DMS53 (cell line): ENCODE measurements around the gene MIPOL1.
"Not testable (repeated sequence)": the region's sequence is repeated elsewhere in the genome, so short reads cannot be mapped to it uniquely, and the experiment has no call there.

Source experiments
- DNase-seq: peaks from one replicate; lab custom pipeline; 2025; lab: John Stamatoyannopoulos, UW

MIPOL1 gene

GRCh38 chr14:37462426-37462825, 264.7 kb downstream of the MIPOL1 start:
- DNase-seq, result not testable (repeated sequence)

DNA sequence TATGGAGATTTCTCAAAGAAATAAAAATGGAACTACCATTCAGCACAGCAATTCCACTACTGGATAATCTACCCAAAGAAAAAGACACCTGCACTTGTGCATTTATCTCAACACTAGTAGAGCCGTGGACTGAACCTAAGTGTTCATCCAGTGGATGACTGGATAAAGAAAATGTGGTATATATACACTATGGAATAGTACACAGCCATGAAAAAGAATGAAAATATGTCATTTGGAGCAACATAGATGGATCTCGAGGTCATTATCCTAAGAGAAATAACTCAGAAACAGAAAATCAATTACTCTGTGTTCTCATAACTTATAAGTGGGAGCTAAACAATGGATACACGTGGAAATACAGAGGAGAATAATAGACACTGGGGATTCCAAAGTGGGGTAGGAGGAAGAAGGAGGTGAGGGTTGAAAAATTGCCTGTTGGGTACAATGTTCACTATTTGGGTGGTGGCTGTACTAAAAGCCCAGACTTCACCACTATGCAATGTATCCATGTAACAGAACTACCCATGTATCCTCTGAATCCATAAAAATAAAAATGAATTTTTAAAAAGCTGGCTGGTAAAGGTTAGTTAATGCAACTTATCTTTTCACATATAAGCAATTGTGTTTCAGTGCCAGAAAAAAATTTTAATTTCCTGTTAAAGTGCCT, 266.6 kb downstream of the MIPOL1 start:
- DNase-seq, result no peak

GRCh38 chr14:37466003-37466622, 268.4 kb downstream of the MIPOL1 start:
- DNase-seq, result no peak

DNA sequence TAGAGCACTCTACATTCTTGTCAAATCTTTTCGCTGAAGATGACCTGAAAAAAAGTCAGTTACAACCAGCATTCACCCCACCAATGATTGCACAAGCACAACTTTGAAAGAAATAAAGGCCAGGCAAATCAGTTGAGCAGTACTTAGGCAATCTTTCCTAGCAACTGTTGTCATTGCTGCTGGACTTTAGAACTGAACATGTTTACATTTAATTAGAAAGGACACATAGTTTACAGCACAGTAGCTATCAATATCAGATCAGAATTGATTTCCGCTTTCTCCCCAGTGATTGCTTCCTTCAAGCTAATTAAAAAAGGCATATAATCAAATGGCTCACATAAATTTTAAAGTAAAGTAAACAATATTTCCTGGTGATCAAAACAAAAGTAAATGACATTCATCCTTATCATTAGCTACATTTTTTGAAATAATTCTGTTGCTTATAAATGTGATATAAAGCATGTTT, 268.9 kb downstream of the MIPOL1 start:
- peak; percentile 10 for DNase-seq

DNA sequence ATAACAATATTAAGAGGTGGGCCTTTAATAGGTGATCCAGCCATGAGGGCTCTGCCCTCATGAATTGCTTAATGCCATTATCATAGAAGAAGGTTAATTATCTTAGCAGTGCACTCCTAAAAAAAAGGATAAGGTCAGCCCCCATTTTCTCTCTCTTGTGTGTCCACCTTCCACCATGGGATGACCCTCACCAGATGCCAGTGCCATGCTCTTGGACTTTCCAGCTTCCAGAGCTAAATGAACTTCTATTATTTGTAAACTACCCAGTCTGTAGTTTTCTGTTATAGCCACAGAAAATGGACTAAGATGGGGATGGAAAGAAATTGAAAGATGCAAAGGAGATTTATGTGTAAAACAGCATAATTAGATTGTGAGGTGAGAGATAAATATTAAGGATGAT, 271.9 kb downstream of the MIPOL1 start:
- no peak for DNase-seq

GRCh38 chr14:37470251-37470650, 272.5 kb downstream of the MIPOL1 start:
- no peak for DNase-seq

DNA sequence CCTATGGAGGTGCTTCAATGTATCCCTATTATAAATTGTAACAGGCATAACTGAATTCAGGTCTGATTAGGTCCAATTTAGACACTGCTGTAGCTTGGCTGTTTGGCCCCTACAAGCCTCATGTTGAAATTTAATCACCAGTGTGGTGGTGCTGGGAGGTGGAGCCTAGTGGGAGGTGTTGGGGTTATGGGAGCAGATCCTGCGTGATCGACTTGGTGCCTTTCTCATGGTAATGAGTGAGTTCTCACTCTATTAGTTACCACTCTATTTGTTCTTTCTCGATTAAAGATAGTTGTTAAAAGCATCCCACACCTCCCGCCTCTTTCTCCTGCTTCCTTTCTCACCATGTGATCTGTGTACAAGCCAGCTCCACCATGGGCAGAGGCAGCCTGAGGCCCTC, 275.2 kb downstream of the MIPOL1 start:
- DNase-seq, result no peak

GRCh38 chr14:37474191-37474590, 276.5 kb downstream of the MIPOL1 start:
- DNase-seq, result no peak

DNA sequence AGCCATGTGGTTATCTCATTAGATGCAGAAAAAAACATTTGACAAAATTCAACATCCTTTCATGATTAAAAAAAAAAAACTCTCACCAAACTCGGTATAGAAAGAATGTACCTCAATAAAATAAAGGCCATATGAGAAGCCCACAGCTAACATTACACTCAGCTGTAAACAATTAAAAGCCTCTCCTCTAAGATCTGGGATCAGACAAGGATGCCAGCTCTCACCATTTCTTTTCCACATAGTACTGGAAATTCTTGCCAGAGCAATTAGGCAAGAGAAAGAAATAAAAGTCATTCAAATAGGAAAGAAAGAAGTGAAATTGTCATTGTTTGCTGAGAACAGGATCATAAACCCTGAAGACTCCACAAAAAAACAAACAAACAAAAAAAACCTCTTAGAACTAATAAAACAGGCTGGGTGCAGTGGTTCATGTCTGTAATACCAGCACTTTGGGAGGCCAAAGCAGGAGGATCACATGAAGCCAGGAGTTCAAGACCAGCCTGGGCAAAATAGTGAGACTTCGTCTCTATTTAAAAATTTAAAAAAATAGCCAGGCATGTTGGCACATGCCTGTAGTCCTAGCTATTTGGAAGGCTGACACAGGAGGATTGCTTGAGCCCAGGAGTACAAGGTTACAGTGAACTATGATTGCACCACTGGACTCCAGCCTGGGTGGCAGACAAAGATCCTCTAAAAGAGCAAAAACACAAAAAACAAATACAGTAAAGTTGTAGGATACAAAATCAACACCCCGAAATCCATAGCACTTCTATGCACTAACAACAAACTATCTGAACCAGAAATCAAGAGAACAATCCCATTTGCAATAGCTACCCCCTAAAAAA, 282.9 kb downstream of the MIPOL1 start:
- DNase-seq, result no peak

- DNase-seq, result no peak
Observed at GRCh38 chr14:37482428-37482827, 284.7 kb downstream of the MIPOL1 start.

DNA sequence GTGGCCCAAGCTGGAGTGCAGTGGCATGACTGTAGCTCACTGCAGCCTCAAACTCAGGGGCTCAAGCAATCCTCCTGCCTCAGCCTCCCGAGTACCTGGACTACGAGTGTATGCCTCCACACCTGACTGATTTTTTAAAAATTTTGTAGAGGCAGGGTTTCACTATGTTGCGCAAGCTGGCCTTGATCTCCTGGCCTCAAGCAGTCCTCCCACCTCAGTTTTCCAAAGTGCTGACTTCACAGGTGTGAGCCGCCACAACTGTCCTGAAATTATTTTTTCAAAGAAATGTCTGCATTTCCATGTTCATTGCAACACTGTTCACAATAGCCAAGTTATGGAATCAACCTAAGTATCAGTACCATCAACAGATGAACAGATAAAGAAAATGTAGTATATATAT, 285.9 kb downstream of the MIPOL1 start:
- DNase-seq, result no peak

DNA sequence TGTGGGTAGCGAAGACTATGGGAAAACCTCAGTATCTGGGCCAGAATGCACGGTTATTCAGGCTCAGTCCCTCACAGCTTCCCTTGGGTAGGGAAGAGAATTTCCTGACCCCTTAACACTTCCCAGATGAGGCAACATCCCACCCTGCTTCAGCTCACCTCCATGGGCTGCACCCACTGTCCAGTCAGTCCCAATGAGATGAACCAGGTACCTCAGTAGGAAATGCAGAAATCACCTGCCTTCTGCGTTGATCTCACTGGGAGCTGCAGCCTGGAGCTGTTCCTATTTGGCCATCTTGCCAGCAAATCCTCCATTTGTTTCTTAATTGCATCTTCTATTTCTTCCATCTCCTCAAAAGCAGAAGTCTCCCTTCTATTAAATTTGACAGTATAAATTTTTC, 292.9 kb downstream of the MIPOL1 start:
- no peak for DNase-seq

DNA sequence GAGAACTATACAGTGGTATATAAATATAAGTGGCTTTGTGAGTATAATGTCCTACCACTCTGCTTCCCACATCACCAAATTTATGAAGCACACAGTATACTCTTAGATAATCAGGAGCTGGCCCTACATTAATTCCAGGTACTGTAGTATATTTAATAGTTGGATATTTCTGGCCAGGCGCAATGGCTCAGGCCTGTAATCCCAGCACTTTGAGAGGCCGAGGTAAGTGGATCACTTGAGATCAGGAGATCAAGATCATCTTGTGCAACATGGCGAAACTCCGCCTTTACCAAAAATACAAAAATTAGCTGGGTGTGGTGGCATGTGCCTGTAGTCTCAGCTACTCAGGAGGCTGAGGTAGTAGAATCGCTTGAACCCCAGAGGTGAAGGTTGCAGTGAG, 293.3 kb downstream of the MIPOL1 start:
- DNase-seq, result no peak

- DNase-seq, result no peak
Observed at GRCh38 chr14:37493606-37494005, 295.9 kb downstream of the MIPOL1 start.

DNA sequence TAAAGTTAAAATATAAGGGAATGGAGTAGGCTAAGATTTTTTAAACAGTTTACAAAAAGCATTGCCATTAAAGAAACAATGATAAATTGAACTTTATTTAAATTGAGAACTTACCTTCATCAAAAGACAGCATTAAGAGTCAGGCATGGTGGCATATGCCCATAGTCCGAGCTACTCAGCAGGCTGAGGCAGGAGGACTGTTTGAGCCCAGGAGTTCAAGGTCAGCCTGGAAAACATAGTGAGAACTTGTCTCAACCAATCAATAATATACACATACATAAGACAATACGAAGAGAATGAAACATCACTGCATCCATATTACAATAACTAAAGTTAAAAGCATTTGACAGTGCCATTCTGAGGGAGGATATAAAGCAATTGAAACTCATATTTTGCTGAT, 299.7 kb downstream of the MIPOL1 start:
- no peak for DNase-seq

DNA sequence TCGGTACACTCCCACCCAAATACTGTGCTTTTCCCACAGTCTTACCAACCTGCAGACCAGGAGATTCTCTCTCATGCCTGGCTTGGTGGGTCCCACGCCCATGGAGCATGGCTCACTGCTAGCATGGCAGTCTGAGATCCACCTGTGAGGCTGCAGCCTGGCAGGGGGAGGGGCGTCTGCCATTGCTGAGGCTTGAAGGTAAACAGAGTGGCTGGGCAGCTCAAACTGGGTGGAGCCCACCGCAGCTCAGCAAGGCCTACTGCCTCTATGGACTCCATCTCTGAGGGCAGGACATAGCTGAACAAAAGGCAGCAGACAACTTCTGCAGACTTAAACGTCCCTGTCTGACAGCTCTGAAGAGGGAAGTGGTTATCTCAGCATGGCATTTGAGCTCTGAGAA, 304.1 kb downstream of the MIPOL1 start:
- DNase-seq, result no peak

DNA sequence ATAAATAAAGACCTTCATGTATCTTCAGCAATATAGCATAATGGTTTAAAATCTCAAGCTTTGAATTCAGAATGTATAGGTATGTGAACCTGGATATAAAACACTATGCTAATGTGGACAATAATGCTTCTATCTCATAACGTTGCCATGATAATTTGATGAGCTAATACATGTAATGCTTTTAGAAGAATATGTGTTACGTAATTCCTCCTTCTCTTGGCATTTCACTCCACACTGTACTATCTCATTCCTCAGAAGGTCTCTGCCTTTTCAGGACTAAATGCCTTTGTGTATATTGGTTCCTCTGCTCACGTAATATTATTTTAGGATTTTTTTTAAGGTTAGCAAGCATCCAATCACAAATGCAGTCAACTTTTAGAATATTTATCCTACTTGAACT, 310.8 kb downstream of the MIPOL1 start:
- no peak for DNase-seq

GRCh38 chr14:37512173-37512572, 314.4 kb downstream of the MIPOL1 start:
- DNase-seq, result peak; percentile 1

- DNase-seq, result no peak
Observed at GRCh38 chr14:37515771-37516170, 318.0 kb downstream of the MIPOL1 start.

DNA sequence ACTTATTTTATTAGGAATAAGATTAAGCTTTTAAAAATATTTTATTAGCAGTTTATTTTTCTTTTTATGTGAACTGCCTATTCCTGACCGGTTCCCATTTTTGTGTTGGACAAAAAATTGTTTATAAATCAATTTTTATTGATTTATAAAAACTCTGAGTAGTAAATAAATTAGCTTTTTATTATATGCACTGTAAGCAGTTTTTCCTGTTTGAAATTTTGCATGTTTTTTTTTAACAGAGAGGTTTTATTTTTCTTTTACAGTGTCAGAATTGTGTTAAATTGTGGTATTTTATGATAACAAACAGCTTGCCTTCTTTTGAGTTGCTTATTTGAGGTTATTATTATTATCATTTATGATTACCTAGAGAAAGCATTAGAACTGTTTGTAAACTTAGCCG, 329.3 kb downstream of the MIPOL1 start:
- DNase-seq, result no peak

DNA sequence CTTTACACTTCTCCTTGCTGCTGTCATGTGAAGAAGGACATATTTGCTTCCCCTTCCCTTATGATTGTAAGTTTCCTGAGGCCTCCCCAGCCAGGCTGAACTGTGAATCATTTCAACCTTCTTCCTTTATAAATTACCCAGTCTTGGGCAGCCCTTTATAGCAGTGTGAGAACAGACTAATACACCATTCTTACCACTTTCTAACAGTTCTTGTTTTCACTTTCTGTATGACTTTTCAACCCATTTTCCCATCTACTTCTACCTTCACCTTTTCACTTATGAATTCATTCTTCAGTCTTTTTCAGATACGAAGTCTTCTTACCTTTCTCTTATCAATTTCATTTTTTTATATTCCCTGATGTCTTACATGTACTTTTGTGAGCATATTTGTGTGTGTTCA, 342.3 kb downstream of the MIPOL1 start:
- no peak for DNase-seq

GRCh38 chr14:37544407-37544806, 346.7 kb downstream of the MIPOL1 start:
- peak; percentile 46 for DNase-seq

DNA sequence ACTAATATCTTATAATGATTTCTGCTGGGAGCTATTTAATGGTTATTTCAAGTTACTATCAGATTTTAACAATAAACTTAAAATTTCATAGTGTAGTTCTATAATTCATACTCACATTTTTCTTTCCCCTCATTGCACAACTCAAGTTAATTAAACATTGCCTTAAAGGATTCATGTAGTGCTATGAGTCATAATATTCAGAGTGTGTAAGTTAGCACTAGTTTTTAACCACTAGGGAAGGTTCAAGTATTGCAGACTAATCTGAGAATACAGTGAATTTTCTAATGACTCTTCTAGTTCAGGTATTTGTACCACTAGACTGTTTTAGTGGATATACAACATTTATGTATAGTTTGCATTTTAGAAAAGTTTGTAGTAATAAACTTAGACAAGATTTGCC, 347.4 kb downstream of the MIPOL1 start:
- peak; percentile 3 for DNase-seq
